C4-2B (cell line): ENCODE data around the gene PC.

ENCODE experiments used
- H3K27ac ChIP-seq: fragments of 450-650 bp; 2 replicates; pipeline ENCODE4 v1.5.1; 2017
- ZFX ChIP-seq: fragments of 450-650 bp; IDR thresholded peaks from 2 replicates; pipeline ENCODE4 v1.6.1; 2017
- TF ChIP-seq, protein P1 (sequence below): fragments of 450-650 bp; conservative IDR thresholded peaks from 2 replicates; pipeline ENCODE4 v1.5.1; 2017; ENCODE audit warnings: mild to moderate bottlenecking

The PC gene

GRCh38 chr11:66891851-66892660, 66.1 kb downstream of the PC start:
- H3K27ac ChIP-seq, result peak overlapping the region; percentile 23

GRCh38 chr11:66889960-66890359, 68.2 kb downstream of the PC start:
- TF ChIP-seq, protein P1, sequence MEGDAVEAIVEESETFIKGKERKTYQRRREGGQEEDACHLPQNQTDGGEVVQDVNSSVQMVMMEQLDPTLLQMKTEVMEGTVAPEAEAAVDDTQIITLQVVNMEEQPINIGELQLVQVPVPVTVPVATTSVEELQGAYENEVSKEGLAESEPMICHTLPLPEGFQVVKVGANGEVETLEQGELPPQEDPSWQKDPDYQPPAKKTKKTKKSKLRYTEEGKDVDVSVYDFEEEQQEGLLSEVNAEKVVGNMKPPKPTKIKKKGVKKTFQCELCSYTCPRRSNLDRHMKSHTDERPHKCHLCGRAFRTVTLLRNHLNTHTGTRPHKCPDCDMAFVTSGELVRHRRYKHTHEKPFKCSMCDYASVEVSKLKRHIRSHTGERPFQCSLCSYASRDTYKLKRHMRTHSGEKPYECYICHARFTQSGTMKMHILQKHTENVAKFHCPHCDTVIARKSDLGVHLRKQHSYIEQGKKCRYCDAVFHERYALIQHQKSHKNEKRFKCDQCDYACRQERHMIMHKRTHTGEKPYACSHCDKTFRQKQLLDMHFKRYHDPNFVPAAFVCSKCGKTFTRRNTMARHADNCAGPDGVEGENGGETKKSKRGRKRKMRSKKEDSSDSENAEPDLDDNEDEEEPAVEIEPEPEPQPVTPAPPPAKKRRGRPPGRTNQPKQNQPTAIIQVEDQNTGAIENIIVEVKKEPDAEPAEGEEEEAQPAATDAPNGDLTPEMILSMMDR, result no peak
- H3K27ac ChIP-seq, result no peak overlapping the region

More at GRCh38 chr11:66891851-66892660, 66.1 kb downstream of the PC start:
- TF ChIP-seq, protein P1, result no peak
- no peak for TF ChIP-seq ZFX

DNA sequence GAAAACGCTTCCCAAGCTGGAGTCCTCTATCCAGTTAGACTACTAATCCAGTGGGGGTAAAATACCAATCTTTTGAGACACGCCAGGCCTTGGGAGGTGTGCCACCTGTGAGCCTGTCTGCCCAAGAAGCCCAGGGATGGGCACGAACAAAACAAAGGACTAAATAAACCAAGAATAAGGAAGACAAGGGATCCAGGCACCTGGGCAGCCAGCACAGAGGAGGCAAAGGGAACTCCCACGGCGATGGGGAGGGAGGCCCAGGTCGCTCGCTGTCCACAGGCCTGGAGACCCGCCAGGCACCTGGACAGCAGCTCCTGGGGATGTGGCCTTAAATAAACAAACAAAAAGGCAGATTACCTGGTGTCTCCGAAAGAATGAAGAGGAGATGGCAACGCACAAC, 69.9 kb downstream of the PC start:
- TF ChIP-seq ZFX, result no peak
- TF ChIP-seq, protein P1, result no peak
- H3K27ac ChIP-seq, result peak overlapping the region; percentile 9

- H3K27ac ChIP-seq, result no peak overlapping the region
- TF ChIP-seq, protein P1, result no peak
- no peak for TF ChIP-seq ZFX
Observed at GRCh38 chr11:66887526-66887925, 70.7 kb downstream of the PC start.

GRCh38 chr11:66886671-66887221, 71.4 kb downstream of the PC start:
- H3K27ac ChIP-seq, result no peak overlapping the region

DNA sequence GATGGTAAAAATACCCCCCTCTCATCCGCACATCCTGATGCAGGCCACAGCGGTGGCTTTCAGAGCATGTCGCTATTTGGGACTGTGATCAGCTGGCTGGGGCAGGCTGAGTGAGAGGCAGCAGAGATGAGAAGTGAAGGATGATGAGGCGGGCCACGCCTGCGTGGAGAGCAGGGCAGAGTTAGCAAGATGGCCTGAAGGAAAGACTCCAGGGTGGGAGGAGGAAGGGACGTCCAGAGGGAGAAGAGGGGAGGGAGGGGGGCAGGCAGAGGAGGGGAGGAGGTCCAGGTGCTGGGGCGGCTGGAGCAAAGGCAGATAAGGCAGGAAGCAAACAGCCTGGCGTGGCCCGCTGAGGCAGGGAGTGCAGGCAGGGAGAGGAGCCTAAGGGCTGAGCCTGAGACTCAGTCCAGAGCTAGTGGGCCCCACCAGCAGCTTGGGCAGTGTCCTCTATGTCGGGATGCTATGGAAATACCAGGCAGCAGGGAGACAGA, 72.2 kb downstream of the PC start:
- TF ChIP-seq, protein P1, result no peak
- TF ChIP-seq ZFX, result no peak

More at GRCh38 chr11:66886671-66887221, 71.4 kb downstream of the PC start:
- no peak for TF ChIP-seq ZFX
- TF ChIP-seq, protein P1, result no peak

GRCh38 chr11:66885469-66885868, 72.7 kb downstream of the PC start:
- TF ChIP-seq, protein P1, result no peak
- no peak for TF ChIP-seq ZFX
- H3K27ac ChIP-seq, result no peak overlapping the region

More for the DNA sequence above, 72.2 kb downstream of the PC start:
- no peak overlapping the region for H3K27ac ChIP-seq
